ENCODE measurements around the gene KCNJ11. TPM values are rescaled to one million over a fixed set of nuclear protein-coding genes. Genes with fewer than 3 reads are reported as not detected.

The KCNJ11 gene
- total and polyA plus RNA-seq, 2 of the 4 experiments (the other 2 are of a cell fraction), result not detected

DNA sequence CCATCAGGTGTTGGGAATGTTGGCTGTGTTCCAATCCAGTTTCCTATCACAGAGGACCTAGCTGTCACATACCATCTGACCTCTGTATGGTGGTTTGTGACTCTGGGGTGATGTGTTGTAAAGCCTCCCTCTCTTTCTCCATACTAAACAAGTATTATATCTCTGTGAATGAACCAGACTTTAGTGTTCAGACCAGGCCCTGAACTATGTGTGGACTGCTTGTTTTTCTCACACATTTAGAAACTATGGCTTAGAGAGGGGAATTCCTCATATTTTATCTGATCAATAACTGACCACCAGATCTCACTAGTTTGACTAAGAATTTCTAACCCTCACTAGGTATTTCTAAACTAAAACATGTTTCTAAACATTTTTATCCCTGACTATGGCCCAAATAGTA, 19.4 kb downstream of the KCNJ11 start:
- in situ Hi-C loops (cut with MboI; ENCODE audit: low sequenced_read_pairs), result no loop called here
- H3K36me3 ChIP-seq (ENCODE audit: control insufficient read depth, insufficient read depth, low read length), result peaks cover 41% of the 10 kb centered on the region
- no peaks in the 10 kb centered on the region for H3K27me3 ChIP-seq (ENCODE audit: control insufficient read depth, insufficient read depth, low read length)
- H3K9ac ChIP-seq (ENCODE audit: low read depth, low read length), result no peak overlapping the region
- DNase-seq (no peak), ATAC-seq (ENCODE audit: low read depth) (no peak)
- no peak overlapping the region for H2AK5ac ChIP-seq (ENCODE audit: low read depth, low read length)
- dilution Hi-C loops (cut with HindIII; ENCODE audit: low sequenced_read_pairs, unreplicated experiment), result no loop called here
- H2AFZ ChIP-seq (replicated peaks; ENCODE audit: low read length, poor library complexity), result no peak overlapping the region
- H3K4me3 ChIP-seq (ENCODE audit: insufficient read depth, low read depth, low read length), result no peak overlapping the region
- no peak overlapping the region for H2BK20ac ChIP-seq (ENCODE audit: low read depth, low read length)
- H4K8ac ChIP-seq (ENCODE audit: low read depth in 2 of 2, low read length in 2 of 2), result no peak overlapping the region
- peaks cover 47% of the 10 kb centered on the region for H3K9me3 ChIP-seq (ENCODE audit: control insufficient read depth, insufficient read depth, low read length)
- no peak overlapping the region for H3K56ac ChIP-seq (ENCODE audit: extremely low read depth, insufficient read depth, low read length)
- no peak overlapping the region for H2BK120ac ChIP-seq (ENCODE audit: low read depth, low read length)
- BruUV-seq (replicated peaks), result no TSS peak
- H4K91ac ChIP-seq (ENCODE audit: insufficient read depth, low read depth, low read length), result no peak overlapping the region
- H2BK5ac ChIP-seq (ENCODE audit: low read depth, low read length, poor library complexity, severe bottlenecking), result no peak overlapping the region
- no peak overlapping the region for H3K18ac ChIP-seq (ENCODE audit: low read depth, low read length)
- H3K4me2 ChIP-seq (ENCODE audit: low read depth, low read length), result no peak overlapping the region
- no peak overlapping the region for H3K27ac ChIP-seq (ENCODE audit: insufficient read depth, low read length)
- no peaks in the 10 kb centered on the region for H3K4me1 ChIP-seq (ENCODE audit: control insufficient read depth, insufficient read depth, low read length)
- POLR2A ChIA-PET (ENCODE audit: unreplicated experiment), result no interaction called here
- no peak overlapping the region for H3K4ac ChIP-seq (ENCODE audit: low read depth, low read length)
- H4K5ac ChIP-seq (ENCODE audit: low read depth, low read length), result no peak overlapping the region
- H3K23ac ChIP-seq (ENCODE audit: low read depth, low read length), result no peak overlapping the region
- H3K79me1 ChIP-seq (ENCODE audit: low read depth in 1 of 2, low read length in 2 of 2), result no peaks in the 10 kb centered on the region
- H3K14ac ChIP-seq (replicated peaks; ENCODE audit: low read depth, low read length), result no peak overlapping the region
- intact Hi-C loops (cut with micrococcal nuclease), result no loop called here
- H3K9me1 ChIP-seq (ENCODE audit: insufficient read depth, low read length), result no peaks in the 10 kb centered on the region
- TF ChIP-seq SMC3 (IDR thresholded peaks at IDR 0.05; ENCODE audit: low read depth, low read length) (no peak), CHD1 (IDR thresholded peaks at IDR 0.05; ENCODE audit: low read depth, low read length) (no peak), BHLHE40 (IDR thresholded peaks at IDR 0.05; ENCODE audit: low read depth, low read length) (no peak), MAFK (IDR thresholded peaks at IDR 0.05; ENCODE audit: low read depth, low read length) (no peak), CEBPB (IDR thresholded peaks at IDR 0.05; ENCODE audit: low read depth, low read length) (no peak), RCOR1 (IDR thresholded peaks at IDR 0.05; ENCODE audit: insufficient replicate concordance, low read length) (no peak), NFE2L2 (IDR thresholded peaks at IDR 0.05; ENCODE audit: low read depth, low read length) (no peak), MXI1 (IDR thresholded peaks at IDR 0.05; ENCODE audit: borderline replicate concordance, low read depth, low read length) (no peak), RFX5 (IDR thresholded peaks at IDR 0.05; ENCODE audit: low read depth, low read length) (no peak), FOS (IDR thresholded peaks at IDR 0.05; ENCODE audit: low read depth, low read length) (no peak), MAZ (IDR thresholded peaks at IDR 0.05; ENCODE audit: borderline replicate concordance, low read depth, low read length) (no peak), RAD21 (IDR thresholded peaks at IDR 0.05; ENCODE audit: low read length) (no peak), POLR2A (IDR thresholded peaks at IDR 0.05; ENCODE audit: low read depth, low read length) (no peak)
- TF ChIP-seq, protein P1, sequence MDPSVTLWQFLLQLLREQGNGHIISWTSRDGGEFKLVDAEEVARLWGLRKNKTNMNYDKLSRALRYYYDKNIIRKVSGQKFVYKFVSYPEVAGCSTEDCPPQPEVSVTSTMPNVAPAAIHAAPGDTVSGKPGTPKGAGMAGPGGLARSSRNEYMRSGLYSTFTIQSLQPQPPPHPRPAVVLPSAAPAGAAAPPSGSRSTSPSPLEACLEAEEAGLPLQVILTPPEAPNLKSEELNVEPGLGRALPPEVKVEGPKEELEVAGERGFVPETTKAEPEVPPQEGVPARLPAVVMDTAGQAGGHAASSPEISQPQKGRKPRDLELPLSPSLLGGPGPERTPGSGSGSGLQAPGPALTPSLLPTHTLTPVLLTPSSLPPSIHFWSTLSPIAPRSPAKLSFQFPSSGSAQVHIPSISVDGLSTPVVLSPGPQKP (IDR thresholded peaks at IDR 0.05; ENCODE audit: borderline replicate concordance, low read depth, low read length), result no peak
- TF ChIP-seq, protein P2, sequence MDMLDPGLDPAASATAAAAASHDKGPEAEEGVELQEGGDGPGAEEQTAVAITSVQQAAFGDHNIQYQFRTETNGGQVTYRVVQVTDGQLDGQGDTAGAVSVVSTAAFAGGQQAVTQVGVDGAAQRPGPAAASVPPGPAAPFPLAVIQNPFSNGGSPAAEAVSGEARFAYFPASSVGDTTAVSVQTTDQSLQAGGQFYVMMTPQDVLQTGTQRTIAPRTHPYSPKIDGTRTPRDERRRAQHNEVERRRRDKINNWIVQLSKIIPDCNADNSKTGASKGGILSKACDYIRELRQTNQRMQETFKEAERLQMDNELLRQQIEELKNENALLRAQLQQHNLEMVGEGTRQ (IDR thresholded peaks at IDR 0.05; ENCODE audit: low read depth, low read length), result no peak
- H2AK9ac ChIP-seq (replicated peaks; ENCODE audit: low read depth, low read length, poor library complexity), result no peak overlapping the region
- no peak overlapping the region for H2BK15ac ChIP-seq (ENCODE audit: low read depth, low read length)
- H4K20me1 ChIP-seq (ENCODE audit: insufficient read depth, low read length), result no peaks in the 10 kb centered on the region
- CTCF ChIA-PET, result interaction anchor here (0.9 kb wide), 1 partner anchor 10 kb away, joined by 3 read pairs; no protein-coding TSS in a partner anchor
